Amniotic stem cell (primary cell): ENCODE data around the gene ZNHIT2.

ENCODE experiments used
- DNase-seq: peaks from one replicate; lab custom pipeline; 2025; lab: John Stamatoyannopoulos, UW

ZNHIT2 gene

DNA sequence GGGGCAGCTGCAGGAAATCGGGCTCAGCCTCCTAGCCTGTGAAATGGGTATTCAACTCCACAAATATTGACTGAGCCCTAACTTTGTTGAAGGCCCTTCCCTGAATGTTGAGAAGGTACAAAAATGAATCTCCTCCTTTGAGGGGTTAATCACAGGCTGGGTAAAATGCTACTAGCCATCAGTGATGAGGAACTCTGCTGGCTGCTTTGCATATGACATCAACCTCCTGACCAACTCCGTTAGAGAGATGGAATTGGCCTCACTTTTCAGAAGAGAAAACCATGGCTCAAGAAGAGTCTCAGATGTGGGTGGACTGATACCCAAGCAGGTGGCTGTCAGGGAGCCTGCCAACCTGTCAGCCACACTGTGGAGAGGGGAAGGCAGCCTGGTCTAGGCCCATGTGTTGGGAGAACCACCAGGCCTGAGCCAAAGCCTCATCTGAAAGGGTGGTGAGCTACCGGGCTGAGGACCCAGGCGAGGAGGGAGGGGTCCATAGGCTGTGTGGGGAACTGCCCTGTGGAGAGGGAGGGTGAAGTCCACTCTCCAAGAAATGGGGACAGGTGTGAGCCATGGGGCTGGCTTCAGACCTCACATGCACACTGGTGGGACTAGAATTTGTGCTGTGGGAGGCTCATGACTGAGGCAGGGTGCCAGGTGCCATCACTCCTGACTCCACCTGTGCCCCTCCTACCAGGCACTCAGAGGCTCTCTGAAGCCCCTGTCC is 45.4 kb downstream of the ZNHIT2 start:
- DNase-seq = no peak

DNA sequence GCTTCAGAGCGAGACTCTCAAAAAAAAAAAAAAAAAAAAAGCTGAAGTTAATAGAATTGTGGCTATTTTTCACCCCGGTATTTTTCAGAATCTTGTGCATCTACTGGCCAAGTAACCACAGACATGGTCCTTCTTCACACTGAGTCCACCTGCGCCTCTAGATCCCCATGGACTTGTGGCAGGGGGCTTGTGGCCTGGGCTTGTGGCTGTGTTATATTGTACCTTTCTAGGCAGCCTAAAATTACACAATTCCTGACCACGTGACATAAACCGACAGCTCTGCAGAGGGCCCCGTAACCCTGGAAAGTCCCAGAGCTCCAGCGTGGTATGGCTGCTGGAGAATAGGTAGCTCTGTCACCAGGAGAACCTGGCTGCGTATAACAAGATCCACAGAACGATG is 48.3 kb downstream of the ZNHIT2 start:
- DNase-seq = no peak

DNA sequence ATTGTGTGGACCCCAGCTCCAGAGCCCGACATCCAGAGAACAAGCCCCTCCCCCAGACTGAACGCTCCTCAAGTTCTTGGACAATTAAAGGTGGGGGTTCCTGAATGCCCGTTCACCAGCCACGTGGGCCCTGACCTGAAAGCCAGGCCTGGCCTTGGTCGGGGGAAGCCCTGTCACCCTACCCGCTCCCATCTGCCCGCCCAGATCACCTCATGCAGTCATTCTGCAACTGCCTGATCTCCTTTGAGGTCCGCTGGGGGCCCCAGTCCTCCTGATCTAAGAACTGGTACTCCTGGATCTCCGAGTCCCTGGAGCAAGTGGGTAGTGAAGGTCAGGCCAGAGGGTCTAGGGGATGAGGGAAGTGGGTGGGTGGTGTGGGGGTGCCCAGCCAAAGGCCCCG is 50.1 kb downstream of the ZNHIT2 start:
- DNase-seq = no peak

DNA sequence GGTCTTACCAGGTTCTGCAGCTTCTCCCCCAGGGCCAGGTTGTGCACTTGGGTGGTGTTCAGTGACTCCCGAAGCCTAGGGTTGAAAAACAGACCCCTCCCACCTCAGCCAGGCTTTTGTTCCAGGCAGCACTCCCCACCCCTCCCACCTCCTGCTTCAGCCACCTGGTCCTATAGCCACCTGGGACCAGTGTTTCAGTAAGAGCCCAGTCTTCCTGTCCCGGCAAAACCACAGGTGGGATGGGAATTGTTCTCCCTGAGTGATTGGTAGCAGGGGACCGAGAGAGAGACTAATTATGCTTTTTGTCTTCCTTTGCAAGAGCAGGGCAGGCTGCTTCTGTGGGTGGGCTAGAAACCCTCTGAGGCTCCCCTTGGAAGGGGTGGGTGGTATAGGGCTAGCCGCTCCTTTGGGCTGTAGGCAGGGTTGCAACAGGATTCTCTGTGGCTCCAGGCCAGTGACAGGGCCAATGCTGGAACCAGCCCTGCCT is 50.7 kb downstream of the ZNHIT2 start:
- DNase-seq = no peak
